OCI-LY1 (cell line): ENCODE measurements around the gene ASIP.
"Not testable (repeated sequence)": the region's sequence is repeated elsewhere in the genome, so short reads cannot be mapped to it uniquely, and the experiment has no call there.

Experiments
- H2AFZ ChIP-seq: fragments of 200-600 bp; sonication (generic), shearing (Covaris generic); 2 replicates; pipeline ENCODE4 v1.6.0; 2014; ENCODE audit warnings: antibody characterized with exemption, mild to moderate bottlenecking, low read length
- H3F3A ChIP-seq: fragments of 200-600 bp; sonication (generic), shearing (Covaris generic); 2 replicates; pipeline ENCODE4 v1.6.0; 2014; ENCODE audit warnings: mild to moderate bottlenecking, antibody characterized with exemption, low read length, moderate library complexity; ENCODE audit not compliant: insufficient read depth
- H3K27ac ChIP-seq: fragments of 200-600 bp; sonication (generic); 2 replicates; pipeline ENCODE4 v1.5.1; 2014; ENCODE audit warnings: low read length, mixed run types, mild to moderate bottlenecking, low read depth; ENCODE audit not compliant: poor library complexity, severe bottlenecking
- H3K27me3 ChIP-seq: fragments of 200-600 bp; sonication (generic); 2 replicates; pipeline ENCODE4 v1.6.0; 2014; ENCODE audit warnings: antibody characterized with exemption, mild to moderate bottlenecking, low read length, moderate library complexity; ENCODE audit not compliant: insufficient read depth
- H3K36me3 ChIP-seq: fragments of 200-600 bp; sonication (generic); 2 replicates; pipeline ENCODE4 v1.6.1; 2014; ENCODE audit warnings: mild to moderate bottlenecking, antibody characterized with exemption, low read length, moderate library complexity, mixed read lengths; ENCODE audit not compliant: insufficient read depth
- H3K4me1 ChIP-seq: fragments of 200-600 bp; sonication (generic); 2 replicates; pipeline ENCODE4 v1.5.1; 2014; ENCODE audit warnings: mild to moderate bottlenecking, low read length, moderate library complexity; ENCODE audit not compliant: insufficient read depth, severe bottlenecking
- H3K4me2 ChIP-seq: fragments of 200-600 bp; sonication (generic), shearing (Covaris generic); 2 replicates; pipeline ENCODE4 v1.6.1; 2014; ENCODE audit warnings: low read length
- H3K4me3 ChIP-seq: fragments of 200-600 bp; sonication (generic); 2 replicates; pipeline ENCODE4 v1.5.1; 2014; ENCODE audit warnings: low read length, low read depth, mild to moderate bottlenecking, mixed read lengths; ENCODE audit not compliant: poor library complexity, severe bottlenecking
- H3K79me2 ChIP-seq: fragments of 200-600 bp; shearing (Covaris generic); 2 replicates; pipeline ENCODE4 v1.6.1; 2016; ENCODE audit warnings: mixed run types, low read length, mixed read lengths; ENCODE audit not compliant: insufficient read depth
- H3K9ac ChIP-seq: fragments of 200-600 bp; sonication (generic), shearing (Covaris generic); 2 replicates; pipeline ENCODE4 v1.6.1; 2014; ENCODE audit warnings: mild to moderate bottlenecking, low read length, mixed read lengths
- H3K9me2 ChIP-seq: fragments of 200-600 bp; sonication (generic), shearing (Covaris generic); 2 replicates; pipeline ENCODE4 v1.6.1; 2014; ENCODE audit warnings: low read depth, mild to moderate bottlenecking, low read length, mixed read lengths
- H3K9me3 ChIP-seq: fragments of 200-600 bp; shearing (Covaris generic); 2 replicates; pipeline ENCODE4 v1.6.1; 2014; ENCODE audit warnings: low read length, mixed read lengths
- H4K20me1 ChIP-seq: fragments of 200-600 bp; sonication (generic), shearing (Covaris generic); 2 replicates; pipeline ENCODE4 v1.6.0; 2016; ENCODE audit warnings: mild to moderate bottlenecking, low read length; ENCODE audit not compliant: insufficient read depth
- EZH2 ChIP-seq: fragments of 200-600 bp; sonication (generic), shearing (Covaris generic); IDR thresholded peaks from 2 replicates; pipeline ENCODE4 v1.8.0; 2017; ENCODE audit warnings: borderline replicate concordance, mixed run types, mild to moderate bottlenecking, antibody characterized with exemption, low read length, moderate library complexity, mixed read lengths
- TF ChIP-seq, protein P1 (sequence below): fragments of 200-600 bp; sonication (generic), shearing (Covaris generic); IDR thresholded peaks from 2 replicates; pipeline ENCODE4 v1.5.1; 2017; ENCODE audit warnings: mild to moderate bottlenecking, antibody characterized with exemption, low read length, moderate library complexity, mixed read lengths

Gene ASIP

DNA sequence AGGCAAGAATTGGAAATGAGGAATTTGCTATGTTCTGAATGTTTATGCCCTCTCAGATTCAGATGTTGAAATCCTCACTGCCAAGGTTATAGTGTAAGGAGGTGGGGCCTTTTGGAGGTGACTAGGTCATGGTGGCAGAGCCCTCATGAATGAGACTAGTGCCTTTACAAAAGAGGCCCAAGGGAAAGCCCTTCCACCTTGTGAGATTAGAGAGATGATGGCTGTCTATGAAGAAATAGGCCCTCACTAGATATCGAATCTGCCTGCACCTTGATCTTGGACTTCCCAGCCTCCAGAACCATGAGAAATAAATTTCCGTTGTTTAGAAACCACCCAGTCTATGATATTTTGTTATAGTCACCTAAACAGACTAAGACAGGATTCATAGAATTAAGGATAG, 10.4 kb downstream of the ASIP start:
- Histone ChIP-seq H2AFZ (no peak overlapping the region), H3K27me3 (no peaks in the 10 kb centered on the region), H3K4me2 (no peak overlapping the region), H3K79me2 (no peaks in the 10 kb centered on the region), H3K36me3 (no peaks in the 10 kb centered on the region), H3K9me2 (no peaks in the 10 kb centered on the region), H3K9ac (no peak overlapping the region), H3K9me3 (no peaks in the 10 kb centered on the region), H3K4me1 (peaks cover 14% of the 10 kb centered on the region), H3F3A (no peaks in the 10 kb centered on the region), H3K27ac (no peak overlapping the region), H4K20me1 (no peaks in the 10 kb centered on the region), H3K4me3 (no peak overlapping the region)
- TF ChIP-seq, protein P1, sequence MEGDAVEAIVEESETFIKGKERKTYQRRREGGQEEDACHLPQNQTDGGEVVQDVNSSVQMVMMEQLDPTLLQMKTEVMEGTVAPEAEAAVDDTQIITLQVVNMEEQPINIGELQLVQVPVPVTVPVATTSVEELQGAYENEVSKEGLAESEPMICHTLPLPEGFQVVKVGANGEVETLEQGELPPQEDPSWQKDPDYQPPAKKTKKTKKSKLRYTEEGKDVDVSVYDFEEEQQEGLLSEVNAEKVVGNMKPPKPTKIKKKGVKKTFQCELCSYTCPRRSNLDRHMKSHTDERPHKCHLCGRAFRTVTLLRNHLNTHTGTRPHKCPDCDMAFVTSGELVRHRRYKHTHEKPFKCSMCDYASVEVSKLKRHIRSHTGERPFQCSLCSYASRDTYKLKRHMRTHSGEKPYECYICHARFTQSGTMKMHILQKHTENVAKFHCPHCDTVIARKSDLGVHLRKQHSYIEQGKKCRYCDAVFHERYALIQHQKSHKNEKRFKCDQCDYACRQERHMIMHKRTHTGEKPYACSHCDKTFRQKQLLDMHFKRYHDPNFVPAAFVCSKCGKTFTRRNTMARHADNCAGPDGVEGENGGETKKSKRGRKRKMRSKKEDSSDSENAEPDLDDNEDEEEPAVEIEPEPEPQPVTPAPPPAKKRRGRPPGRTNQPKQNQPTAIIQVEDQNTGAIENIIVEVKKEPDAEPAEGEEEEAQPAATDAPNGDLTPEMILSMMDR = no peak
- TF ChIP-seq EZH2 = no peak

DNA sequence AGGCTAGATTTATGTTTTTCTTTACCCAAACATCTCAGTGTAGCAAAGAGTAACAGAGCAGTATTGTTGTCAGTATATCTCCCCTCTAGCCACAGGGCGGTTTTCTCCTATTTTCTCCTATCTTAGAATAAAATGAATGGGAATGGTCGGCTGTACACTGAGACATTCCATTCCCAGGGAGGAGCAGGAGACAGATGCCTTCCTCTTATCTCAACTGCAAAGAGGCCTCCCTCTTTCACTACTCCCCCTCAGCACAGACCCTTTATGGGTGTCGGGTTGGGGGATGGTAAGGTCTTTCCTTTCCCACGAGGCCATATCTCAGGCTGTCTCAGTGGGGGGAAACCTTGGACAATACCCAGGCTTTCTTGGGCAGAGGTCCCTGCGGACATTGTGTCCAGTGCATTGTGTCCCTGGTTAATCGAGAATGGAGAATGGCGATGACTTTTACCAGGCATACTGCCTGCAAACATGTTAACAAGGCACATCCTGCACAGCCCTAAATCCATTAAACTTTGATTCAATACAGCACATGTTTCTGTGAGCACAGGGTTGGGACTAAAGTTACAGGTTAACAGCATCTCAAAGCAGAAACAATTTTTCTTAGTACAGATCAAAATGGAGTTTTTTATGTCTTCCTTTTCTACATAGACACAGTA, 11.3 kb downstream of the ASIP start:
- not testable (repeated sequence) for H3K4me2 ChIP-seq, H3K27me3 ChIP-seq, H3K9ac ChIP-seq, H3K27ac ChIP-seq, H3K9me3 ChIP-seq, H3K36me3 ChIP-seq, H3K79me2 ChIP-seq, H4K20me1 ChIP-seq, H2AFZ ChIP-seq, H3K9me2 ChIP-seq, H3F3A ChIP-seq, H3K4me3 ChIP-seq
- H3K4me1 ChIP-seq = peaks cover 14% of the 10 kb centered on the region

DNA sequence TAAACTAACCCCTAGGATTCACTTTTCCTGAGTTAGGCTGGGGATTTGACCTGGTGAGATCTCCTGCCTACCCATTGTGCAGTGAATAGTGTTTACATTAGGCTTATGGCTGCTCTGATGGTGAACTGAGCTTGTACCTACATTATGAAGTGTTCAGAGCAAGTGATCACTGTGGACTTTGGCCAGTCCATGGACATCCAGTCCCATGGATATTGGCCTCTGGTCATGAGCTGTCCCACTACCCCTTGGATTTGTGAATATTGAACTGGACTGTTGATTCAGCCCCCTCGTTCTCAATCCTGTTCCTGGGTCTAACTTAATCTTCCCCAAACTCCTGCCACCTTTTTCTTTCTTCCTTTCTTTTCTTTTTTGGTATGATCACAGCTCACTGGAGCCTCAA, 13.8 kb downstream of the ASIP start:
- no peaks in the 10 kb centered on the region for H3K36me3 ChIP-seq

More for the DNA sequence above, 13.8 kb downstream of the ASIP start:
- Histone ChIP-seq H3K27me3 (no peaks in the 10 kb centered on the region), H3K9me3 (no peaks in the 10 kb centered on the region), H3K9ac (no peak overlapping the region), H2AFZ (no peak overlapping the region), H3K4me3 (no peak overlapping the region), H3K9me2 (no peaks in the 10 kb centered on the region), H4K20me1 (no peaks in the 10 kb centered on the region), H3K27ac (no peak overlapping the region), H3F3A (no peaks in the 10 kb centered on the region), H3K79me2 (no peaks in the 10 kb centered on the region), H3K4me1 (peaks cover 2% of the 10 kb centered on the region), H3K4me2 (no peak overlapping the region)
- TF ChIP-seq, protein P1 = no peak
- no peak for TF ChIP-seq EZH2
